ENCODE data around the gene MPHOSPH9.

The MPHOSPH9 gene

DNA sequence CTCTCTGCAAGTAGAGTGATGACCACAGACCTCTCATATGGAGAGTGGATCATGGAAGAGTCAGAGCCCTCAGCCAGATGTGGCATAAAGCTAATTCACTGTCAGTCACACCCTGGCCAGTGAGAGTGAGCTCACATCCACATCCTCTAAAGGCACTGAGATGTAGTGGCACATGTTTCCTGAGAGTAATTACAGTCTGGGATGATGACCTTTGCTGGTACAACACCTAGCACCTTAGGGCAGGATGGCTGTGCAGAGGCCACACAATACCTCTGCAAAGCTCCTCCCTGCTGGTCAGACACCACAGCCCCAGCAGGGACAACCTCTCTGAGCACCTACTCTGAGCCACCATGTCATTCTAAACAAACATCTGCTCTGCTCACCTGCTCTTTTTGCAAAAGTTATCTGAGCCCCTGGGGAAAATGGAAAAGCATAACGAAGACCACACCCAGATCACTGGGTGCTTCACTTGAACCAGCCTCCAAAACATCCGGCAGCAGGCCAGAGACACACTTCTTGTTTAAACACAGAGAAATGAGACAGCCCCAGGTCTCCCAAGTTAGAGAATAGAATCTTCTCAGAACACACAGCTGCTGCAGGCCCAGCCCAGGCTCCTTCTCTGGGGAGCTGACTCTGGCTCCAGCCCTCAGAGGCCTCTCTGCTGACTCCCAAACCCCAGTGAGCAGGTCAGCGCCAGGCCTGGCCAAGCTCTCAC, 112.3 kb downstream of the MPHOSPH9 start:
- no peak overlapping the region for H3K4me3 ChIP-seq (ENCODE audit: control insufficient read depth, low read depth, low read length)
- peak; percentile 51 for DNase-seq (ENCODE audit: low read depth)
- TF ChIP-seq, protein P1, sequence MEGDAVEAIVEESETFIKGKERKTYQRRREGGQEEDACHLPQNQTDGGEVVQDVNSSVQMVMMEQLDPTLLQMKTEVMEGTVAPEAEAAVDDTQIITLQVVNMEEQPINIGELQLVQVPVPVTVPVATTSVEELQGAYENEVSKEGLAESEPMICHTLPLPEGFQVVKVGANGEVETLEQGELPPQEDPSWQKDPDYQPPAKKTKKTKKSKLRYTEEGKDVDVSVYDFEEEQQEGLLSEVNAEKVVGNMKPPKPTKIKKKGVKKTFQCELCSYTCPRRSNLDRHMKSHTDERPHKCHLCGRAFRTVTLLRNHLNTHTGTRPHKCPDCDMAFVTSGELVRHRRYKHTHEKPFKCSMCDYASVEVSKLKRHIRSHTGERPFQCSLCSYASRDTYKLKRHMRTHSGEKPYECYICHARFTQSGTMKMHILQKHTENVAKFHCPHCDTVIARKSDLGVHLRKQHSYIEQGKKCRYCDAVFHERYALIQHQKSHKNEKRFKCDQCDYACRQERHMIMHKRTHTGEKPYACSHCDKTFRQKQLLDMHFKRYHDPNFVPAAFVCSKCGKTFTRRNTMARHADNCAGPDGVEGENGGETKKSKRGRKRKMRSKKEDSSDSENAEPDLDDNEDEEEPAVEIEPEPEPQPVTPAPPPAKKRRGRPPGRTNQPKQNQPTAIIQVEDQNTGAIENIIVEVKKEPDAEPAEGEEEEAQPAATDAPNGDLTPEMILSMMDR (conservative IDR thresholded peaks at IDR 0.05; ENCODE audit: control insufficient read depth, insufficient read depth, low read depth, low read length): no peak

DNA sequence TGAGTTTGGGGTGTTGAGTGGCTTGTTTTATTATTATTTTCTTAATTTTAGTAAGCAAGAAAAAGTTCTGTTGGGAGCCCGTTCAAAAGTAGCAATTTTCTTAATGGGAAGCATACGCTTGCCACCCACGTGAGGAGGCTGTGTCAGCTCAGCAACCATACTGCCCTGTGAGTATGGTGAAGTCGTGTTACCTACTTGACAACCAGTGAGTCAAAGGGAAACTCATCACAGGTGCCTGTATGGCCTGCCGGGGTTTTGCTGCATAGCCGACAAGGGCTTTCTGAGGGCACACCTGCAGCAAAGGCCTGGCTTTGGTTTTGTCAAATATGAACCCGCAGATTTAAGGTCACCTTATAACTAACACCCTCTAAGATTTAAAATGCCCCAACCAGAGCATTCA, 113.1 kb downstream of the MPHOSPH9 start:
- DNase-seq (ENCODE audit: low read depth): peak; percentile 46
- TF ChIP-seq, protein P1 (conservative IDR thresholded peaks at IDR 0.05; ENCODE audit: control insufficient read depth, insufficient read depth, low read depth, low read length): no peak
- H3K4me3 ChIP-seq (ENCODE audit: control insufficient read depth, low read depth, low read length): no peak overlapping the region

DNA sequence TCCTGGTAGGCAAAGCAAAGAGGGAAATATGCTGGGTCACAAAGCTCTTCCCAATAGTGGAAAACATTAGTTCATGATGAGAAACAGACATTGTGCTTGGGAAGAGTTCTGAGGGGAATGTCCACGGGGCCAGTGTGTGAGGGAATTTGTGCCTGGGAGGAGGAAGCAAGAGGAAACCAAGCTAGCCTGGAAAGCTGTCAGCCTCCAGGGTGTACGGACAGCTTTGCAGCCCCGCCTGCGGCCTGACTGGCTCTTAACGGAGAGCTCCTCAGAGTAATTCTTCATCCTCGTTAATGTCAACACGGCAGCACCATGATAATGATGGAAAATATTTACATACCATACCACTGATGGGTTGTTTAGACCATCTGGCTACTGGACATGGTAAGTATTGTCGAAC, 114.4 kb downstream of the MPHOSPH9 start:
- DNase-seq (ENCODE audit: low read depth): no peak
- TF ChIP-seq, protein P1 (conservative IDR thresholded peaks at IDR 0.05; ENCODE audit: control insufficient read depth, insufficient read depth, low read depth, low read length): no peak
- H3K4me3 ChIP-seq (ENCODE audit: control insufficient read depth, low read depth, low read length): no peak overlapping the region

DNA sequence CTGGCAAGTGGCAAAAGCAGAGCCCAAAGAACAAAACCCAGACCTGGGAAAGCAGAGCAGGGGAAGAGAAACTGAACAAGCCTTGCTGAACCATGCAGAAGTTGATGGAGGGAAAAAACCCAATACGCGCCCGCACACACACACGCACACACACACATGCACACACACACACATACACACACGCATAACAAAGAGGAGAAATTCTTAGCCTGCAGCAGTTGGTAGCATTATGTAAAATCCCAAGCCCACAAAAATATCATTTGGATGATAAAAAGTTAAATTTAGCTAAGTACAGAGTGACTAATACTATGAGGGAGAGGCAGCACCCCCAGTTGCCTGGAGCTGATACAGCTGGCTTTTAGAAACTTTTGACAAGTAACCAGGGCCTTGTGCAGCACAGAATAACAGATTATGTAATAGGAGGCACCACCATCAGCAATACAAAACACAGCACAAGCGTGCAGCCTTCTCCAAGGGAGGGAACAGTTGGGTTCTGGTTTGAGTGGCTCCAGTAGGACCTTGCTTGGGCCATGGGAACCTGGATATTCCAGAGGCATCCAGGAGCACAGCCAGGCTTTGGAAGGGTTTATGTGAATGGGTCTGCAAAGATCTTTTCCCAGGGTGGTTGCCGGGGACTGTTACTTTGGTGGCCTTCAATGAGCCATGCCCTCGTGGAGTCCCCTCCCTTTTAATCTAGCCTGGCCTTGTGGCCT, 117.4 kb downstream of the MPHOSPH9 start:
- TF ChIP-seq, protein P1 (conservative IDR thresholded peaks at IDR 0.05; ENCODE audit: control insufficient read depth, insufficient read depth, low read depth, low read length): no peak
- no peak overlapping the region for H3K4me3 ChIP-seq (ENCODE audit: control insufficient read depth, low read depth, low read length)
- peak; percentile 90 for DNase-seq (ENCODE audit: low read depth)

DNA sequence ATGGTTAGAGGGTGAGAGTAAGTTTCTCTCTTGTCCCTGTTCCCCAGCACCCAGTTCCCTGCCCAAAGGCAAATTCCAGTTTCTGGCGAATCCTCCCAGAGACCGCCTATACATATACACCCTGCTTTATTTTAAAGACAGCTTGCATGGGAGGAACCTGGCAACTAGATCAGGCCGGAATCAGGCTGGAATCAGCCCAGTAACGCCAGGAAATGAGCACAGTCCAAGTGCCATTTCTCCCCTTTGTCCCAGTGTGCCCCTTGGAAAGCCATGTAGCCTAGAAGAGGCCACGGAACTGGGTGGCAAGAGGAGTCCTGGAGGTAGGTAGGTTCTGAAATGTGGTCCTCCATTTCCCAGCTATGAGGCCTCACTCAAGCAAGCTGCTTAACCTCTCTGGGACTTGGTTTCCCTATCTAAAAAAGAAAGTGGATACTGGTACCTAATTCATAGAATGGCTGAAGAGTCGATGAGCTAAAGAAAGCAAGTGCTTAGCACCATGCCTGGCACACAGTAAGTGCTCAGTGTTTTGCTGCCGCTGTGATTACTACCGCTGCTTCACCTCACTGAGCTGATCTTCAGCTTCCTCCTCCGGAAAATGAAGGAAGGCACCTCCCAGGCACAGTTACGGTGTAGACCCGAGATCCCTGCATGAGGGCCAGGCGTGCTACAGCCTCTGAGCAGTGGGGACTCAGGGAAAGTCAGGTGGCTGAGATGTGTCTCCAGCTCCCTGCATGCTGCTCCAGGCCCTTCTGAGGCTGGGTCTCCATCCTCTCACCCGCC, 118.4 kb downstream of the MPHOSPH9 start:
- no peak for DNase-seq (ENCODE audit: low read depth)
- no peak overlapping the region for H3K4me3 ChIP-seq (ENCODE audit: control insufficient read depth, low read depth, low read length)
- TF ChIP-seq, protein P1 (conservative IDR thresholded peaks at IDR 0.05; ENCODE audit: control insufficient read depth, insufficient read depth, low read depth, low read length): no peak

DNA sequence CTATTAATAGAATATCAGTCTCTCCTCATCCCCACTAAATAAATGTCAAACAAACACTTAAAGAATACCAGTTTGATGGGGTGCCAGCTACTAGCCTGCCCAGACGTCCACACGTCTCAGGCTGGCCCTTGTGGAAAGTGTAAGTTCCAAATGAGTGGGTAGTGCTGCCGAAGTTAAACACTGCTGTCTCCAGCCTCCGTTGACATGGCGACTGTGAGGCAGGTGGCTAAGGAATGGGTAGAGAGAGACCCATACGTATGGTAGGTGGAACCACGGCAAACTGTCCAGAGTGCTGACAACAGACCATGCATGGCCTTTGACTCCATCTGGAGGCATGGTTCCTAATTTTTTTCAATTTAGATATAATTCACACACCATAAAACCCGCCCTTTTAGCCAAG, 119.9 kb downstream of the MPHOSPH9 start:
- TF ChIP-seq, protein P1 (conservative IDR thresholded peaks at IDR 0.05; ENCODE audit: control insufficient read depth, insufficient read depth, low read depth, low read length): no peak
- H3K4me3 ChIP-seq (ENCODE audit: control insufficient read depth, low read depth, low read length): no peak overlapping the region

More for the DNA sequence above, 119.9 kb downstream of the MPHOSPH9 start:
- DNase-seq (ENCODE audit: low read depth): no peak
